ENCODE measurements around the gene ZFHX2. TPM values are rescaled to one million over a fixed set of nuclear protein-coding genes. Genes with fewer than 3 reads are reported as not detected.
A peak's percentile ranks its signal among the peaks of the same experiment; 100 is the strongest.

The ZFHX2 gene
- total RNA-seq, 2 experiments from 2014 or later = 0.78 to 1.0 TPM

DNA sequence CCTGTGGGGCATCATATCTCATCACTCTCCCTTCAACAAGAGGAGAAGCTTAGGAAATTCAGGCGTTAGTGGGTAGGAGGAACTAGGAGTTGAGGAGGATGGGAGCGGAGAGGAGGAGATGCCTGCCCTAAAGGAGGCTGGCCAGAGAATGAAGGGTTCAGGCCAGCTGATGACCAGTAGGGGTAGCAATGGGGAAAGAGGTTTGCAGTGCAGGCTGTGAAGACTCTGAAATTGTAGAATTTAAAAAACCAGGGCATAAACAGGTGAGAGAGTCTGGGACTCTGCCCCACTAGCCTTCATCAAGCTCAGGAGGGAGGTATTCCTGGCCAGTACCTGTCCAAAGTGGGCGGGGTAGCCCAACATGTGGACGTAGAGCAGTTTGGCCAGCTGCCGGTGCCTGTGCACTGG lies 15.2 kb upstream of the ZFHX2 start:
- peaks cover 23% of the 10 kb centered on the region for H3K4me1 Mint-ChIP-seq (ENCODE audit: low read depth)
- TF ChIP-seq, protein P1, sequence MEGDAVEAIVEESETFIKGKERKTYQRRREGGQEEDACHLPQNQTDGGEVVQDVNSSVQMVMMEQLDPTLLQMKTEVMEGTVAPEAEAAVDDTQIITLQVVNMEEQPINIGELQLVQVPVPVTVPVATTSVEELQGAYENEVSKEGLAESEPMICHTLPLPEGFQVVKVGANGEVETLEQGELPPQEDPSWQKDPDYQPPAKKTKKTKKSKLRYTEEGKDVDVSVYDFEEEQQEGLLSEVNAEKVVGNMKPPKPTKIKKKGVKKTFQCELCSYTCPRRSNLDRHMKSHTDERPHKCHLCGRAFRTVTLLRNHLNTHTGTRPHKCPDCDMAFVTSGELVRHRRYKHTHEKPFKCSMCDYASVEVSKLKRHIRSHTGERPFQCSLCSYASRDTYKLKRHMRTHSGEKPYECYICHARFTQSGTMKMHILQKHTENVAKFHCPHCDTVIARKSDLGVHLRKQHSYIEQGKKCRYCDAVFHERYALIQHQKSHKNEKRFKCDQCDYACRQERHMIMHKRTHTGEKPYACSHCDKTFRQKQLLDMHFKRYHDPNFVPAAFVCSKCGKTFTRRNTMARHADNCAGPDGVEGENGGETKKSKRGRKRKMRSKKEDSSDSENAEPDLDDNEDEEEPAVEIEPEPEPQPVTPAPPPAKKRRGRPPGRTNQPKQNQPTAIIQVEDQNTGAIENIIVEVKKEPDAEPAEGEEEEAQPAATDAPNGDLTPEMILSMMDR (IDR thresholded peaks at IDR 0.05) = no peak
- peak overlapping the region; percentile 94 for H3K4me3 Mint-ChIP-seq
- ChIA-PET CTCF (interaction anchor here (1.2 to 4.4 kb wide), 6 partner anchors 9 to 90 kb away, joined by 3 to 51 read pairs (median 4); partner anchors contain the start of gene THTPA), POLR2A (interaction anchor here (0.6 to 1.3 kb wide), 7 partner anchors 8 to 245 kb away, joined by 3 to 7 read pairs (median 3); partner anchors contain the start of gene PABPN1)
- peak overlapping the region; percentile 99 for H3K27ac Mint-ChIP-seq
- ATAC-seq (no peak), DNase-seq (no peak)
- H3K36me3 Mint-ChIP-seq (ENCODE audit: low read depth) = peaks cover 27% of the 10 kb centered on the region
- no peaks in the 10 kb centered on the region for H3K9me3 Mint-ChIP-seq
- H3K27me3 Mint-ChIP-seq = no peaks in the 10 kb centered on the region
- intact Hi-C loops (cut with micrococcal nuclease) = no loop called here

DNA sequence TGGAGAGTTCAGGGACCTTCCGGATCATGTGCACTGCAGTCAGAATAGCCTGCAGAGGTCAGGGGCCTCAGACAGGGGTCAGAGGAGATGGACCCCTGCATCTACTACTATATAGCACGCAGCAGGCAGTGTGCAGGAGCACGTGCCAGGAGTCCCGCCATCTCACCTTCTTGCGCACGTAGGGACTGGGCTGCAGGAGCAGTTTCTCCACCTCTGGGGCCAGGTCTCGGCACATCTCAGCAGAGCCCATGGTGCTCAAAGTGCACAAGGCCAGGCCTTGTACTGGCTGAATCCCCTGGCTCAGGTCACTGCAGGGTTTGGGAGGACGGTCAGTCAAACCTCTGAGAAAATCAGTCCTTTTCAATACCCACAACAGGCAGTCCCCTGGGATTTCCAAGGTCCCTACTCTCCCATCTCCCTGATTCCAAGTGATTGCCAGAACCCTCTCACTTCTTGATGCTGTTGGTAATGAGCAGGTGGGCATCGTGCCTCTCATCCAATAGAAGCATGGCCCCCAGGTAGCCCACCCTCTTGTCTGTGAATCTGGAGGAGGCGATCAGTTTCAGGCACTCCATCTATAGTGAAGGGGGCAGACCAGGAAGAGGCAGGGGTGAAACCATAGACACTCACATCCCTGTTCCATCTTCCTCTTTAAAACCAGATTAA lies 14.7 kb upstream of the ZFHX2 start:
- TF ChIP-seq, protein P1 (IDR thresholded peaks at IDR 0.05) = no peak
- ChIA-PET CTCF (interaction anchor here (1.2 to 4.4 kb wide), 5 partner anchors 9 to 88 kb away, joined by 3 to 51 read pairs (median 4); partner anchors contain the start of gene THTPA), POLR2A (interaction anchor here (0.6 to 1.3 kb wide), 6 partner anchors 8 to 245 kb away, joined by 3 to 7 read pairs (median 4); partner anchors contain the start of gene PABPN1)
- intact Hi-C loops (cut with micrococcal nuclease) = no loop called here
- H3K4me1 Mint-ChIP-seq (ENCODE audit: low read depth) = peaks cover 23% of the 10 kb centered on the region
- H3K9me3 Mint-ChIP-seq = no peaks in the 10 kb centered on the region
- H3K4me3 Mint-ChIP-seq = peak overlapping the region; percentile 94
- peaks cover 31% of the 10 kb centered on the region for H3K36me3 Mint-ChIP-seq (ENCODE audit: low read depth)
- no peaks in the 10 kb centered on the region for H3K27me3 Mint-ChIP-seq
- ATAC-seq (no peak), DNase-seq (no peak)
- H3K27ac Mint-ChIP-seq = peak overlapping the region; percentile 99

DNA sequence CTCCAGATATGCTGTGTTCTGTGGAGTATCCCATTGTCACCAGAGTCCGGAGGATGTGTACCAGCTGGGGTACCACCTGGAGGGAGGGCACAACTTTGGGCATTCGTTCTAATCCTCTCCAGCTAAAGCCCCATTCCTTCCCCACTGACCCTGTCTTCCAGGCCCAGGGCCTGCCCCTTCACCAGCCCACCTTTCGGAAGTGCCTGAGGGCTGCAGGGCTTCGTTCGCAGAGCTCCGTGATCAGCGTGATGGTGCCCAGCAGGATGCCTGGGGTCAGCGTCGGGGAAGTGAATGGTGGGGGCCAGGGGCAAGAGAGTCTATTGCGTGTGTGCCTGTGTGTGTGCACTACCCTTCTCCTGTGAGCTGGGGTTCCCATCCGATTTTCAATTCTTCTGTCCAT lies 14.1 kb upstream of the ZFHX2 start:
- H3K9me3 Mint-ChIP-seq = no peaks in the 10 kb centered on the region

DNA sequence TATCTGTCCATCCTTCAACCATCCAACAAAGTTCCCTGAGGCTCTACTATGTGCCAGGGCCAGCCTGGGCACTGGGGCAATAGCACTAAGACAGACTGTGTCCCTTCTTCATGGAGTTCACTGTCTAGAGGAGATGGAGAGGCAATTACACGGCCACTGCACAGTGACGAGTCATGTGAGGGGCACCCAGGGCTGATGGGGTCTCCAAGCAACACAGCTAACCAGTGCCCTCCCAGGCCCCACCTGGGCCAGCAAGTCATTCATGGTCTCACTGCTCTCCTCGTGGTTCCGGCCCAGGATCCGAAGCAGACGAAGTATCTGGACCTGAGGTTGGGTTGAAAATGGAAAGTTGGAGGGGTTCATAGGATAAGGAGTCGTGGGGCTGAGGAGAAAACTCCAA lies 13.3 kb upstream of the ZFHX2 start:
- H3K27me3 Mint-ChIP-seq = no peaks in the 10 kb centered on the region
- ChIA-PET POLR2A (no interaction called here), CTCF (interaction anchor here (13.7 kb wide), 1 partner anchor 85 kb away, joined by 291 read pairs; no protein-coding TSS in a partner anchor)
- intact Hi-C loops (cut with micrococcal nuclease) = loop anchor here (5.0 kb wide), 1 partner anchor 243 kb away; the partner anchor contains the start of gene PABPN1
- DNase-seq = no peak
- H3K4me3 Mint-ChIP-seq = no peak overlapping the region
- H3K27ac Mint-ChIP-seq = no peak overlapping the region
- H3K36me3 Mint-ChIP-seq (ENCODE audit: low read depth) = peaks cover 39% of the 10 kb centered on the region
- ATAC-seq = no peak
- TF ChIP-seq, protein P1 (IDR thresholded peaks at IDR 0.05) = no peak
- H3K4me1 Mint-ChIP-seq (ENCODE audit: low read depth) = peaks cover 30% of the 10 kb centered on the region
- H3K9me3 Mint-ChIP-seq = no peaks in the 10 kb centered on the region

More for the DNA sequence above, 14.1 kb upstream of the ZFHX2 start:
- ChIA-PET POLR2A (no interaction called here), CTCF (interaction anchor here (2.5 kb wide), 1 partner anchor 87 kb away, joined by 9 read pairs; no protein-coding TSS in a partner anchor)
- Mint-ChIP-seq H3K27me3 (no peaks in the 10 kb centered on the region), H3K4me1 (ENCODE audit: low read depth) (peaks cover 25% of the 10 kb centered on the region), H3K27ac (peak overlapping the region; percentile 50), H3K36me3 (ENCODE audit: low read depth) (peaks cover 34% of the 10 kb centered on the region), H3K4me3 (no peak overlapping the region)
- intact Hi-C loops (cut with micrococcal nuclease) = no loop called here
- DNase-seq (no peak), ATAC-seq (no peak)
- TF ChIP-seq, protein P1 (IDR thresholded peaks at IDR 0.05) = no peak

All from activated CD8-positive, alpha-beta T cell treated with anti-CD3 and anti-CD28 coated beads for 36 hours (primary cell).